ENCODE measurements around the gene DCUN1D3. TPM values are rescaled to one million over a fixed set of nuclear protein-coding genes. Genes with fewer than 3 reads are reported as not detected.

The DCUN1D3 gene
- total RNA-seq, 2 donors from 2014 or later: 7.5 to 14.5 TPM

DNA sequence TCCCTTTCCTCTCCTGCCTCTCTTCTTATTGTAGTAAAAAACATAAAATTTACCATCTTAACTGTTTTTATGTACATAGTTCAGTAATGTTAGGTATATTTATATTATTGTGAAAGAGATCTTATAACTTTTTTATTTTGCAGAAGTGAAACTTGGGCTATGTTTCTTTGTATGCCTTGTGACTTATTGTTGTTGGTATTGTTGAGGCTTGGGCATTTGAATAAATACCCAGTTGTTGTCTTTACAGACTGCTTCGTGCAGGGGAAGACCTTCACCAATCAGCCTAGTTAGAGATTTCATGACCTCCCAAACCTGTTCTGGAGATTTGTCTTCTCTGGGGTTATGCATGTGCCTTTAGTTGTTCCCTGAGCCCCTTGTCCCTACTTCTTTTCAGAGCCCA lies 61.9 kb downstream of the DCUN1D3 start:
- no peaks in the 10 kb centered on the region for H3K36me3 ChIP-seq (replicated peaks in 1 of 2; ENCODE audit: insufficient read depth in 1 of 2, low read depth in 2 of 2)
- 67% methylated on average over 1 of the region's 1 CpG for WGBS, 2 donors
- no peaks in the 10 kb centered on the region for H3K27me3 ChIP-seq
- no peaks in the 10 kb centered on the region for H3K9me3 ChIP-seq
- ATAC-seq: no peak
- no peaks in the 10 kb centered on the region for H3K4me1 ChIP-seq
- H3K27ac ChIP-seq: no peak overlapping the region
- no peak overlapping the region for H3K4me3 ChIP-seq
- TF ChIP-seq CTCF (IDR thresholded peaks at IDR 0.05): no peak
- no peak for TF ChIP-seq POLR2A (IDR thresholded peaks at IDR 0.05)
- intact Hi-C loops (cut with DNase I): no loop called here
- DNase-seq: no peak

DNA sequence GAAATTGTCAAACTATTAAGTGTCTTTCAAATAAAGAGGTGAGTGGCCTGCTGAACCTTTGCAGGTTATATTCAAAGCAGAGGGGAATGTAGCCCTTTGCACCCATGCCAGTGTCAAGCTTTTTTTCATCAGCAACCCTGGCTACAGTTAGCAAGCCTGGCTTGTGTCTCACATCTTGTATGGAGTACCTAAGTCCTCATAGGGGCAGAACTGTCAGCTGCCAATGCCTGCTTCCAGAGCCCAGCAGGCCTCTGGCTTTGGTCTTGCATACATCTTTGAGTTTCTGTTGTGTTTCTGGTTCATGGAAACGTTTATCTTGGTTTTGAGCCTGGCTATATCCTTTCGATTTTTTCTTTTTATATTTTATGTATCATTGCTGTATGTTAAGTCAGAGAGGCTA lies 67.1 kb downstream of the DCUN1D3 start:
- intact Hi-C loops (cut with DNase I): no loop called here
- 74% methylated on average over 2 of the region's 2 CpGs for WGBS, 2 donors
- Histone ChIP-seq H3K4me3 (no peak overlapping the region), H3K27me3 (no peaks in the 10 kb centered on the region), H3K9me3 (no peaks in the 10 kb centered on the region), H3K36me3 (replicated peaks in 1 of 2; ENCODE audit: insufficient read depth in 1 of 2, low read depth in 2 of 2) (no peaks in the 10 kb centered on the region), H3K27ac (no peak overlapping the region), H3K4me1 (no peaks in the 10 kb centered on the region)
- TF ChIP-seq POLR2A (IDR thresholded peaks at IDR 0.05): no peak
- no peak for TF ChIP-seq CTCF (IDR thresholded peaks at IDR 0.05)
- ATAC-seq (no peak), DNase-seq (no peak)

DNA sequence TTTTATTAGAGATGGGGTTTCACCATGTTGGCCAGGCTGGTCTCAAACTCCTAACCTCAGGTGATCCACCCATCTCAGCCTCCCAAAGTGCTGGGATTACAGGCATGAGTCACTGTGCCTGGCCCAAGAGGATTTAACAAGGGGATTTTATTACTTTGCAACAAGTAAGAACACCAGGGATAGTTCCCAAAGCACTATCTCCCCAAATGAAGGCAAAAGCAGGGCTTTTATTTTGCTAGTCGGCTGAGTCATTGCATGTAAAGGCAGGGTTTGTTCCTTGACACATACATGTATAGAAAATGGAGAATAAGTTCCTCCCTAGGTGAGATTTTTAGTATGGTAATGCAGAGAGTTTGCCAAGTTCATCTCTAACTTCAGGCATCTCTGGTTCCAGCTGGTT lies 69.8 kb downstream of the DCUN1D3 start:
- Histone ChIP-seq H3K36me3 (replicated peaks in 1 of 2; ENCODE audit: insufficient read depth in 1 of 2, low read depth in 2 of 2) (no peaks in the 10 kb centered on the region), H3K4me3 (no peak overlapping the region), H3K9me3 (no peaks in the 10 kb centered on the region), H3K4me1 (peaks cover 7% of the 10 kb centered on the region), H3K27ac (no peak overlapping the region), H3K27me3 (no peaks in the 10 kb centered on the region)
- TF ChIP-seq POLR2A (IDR thresholded peaks at IDR 0.05) (no peak), CTCF (IDR thresholded peaks at IDR 0.05) (no peak)
- ATAC-seq (no peak), DNase-seq (no peak)
- 80 to 87% methylated on average over 1 of the region's 1 CpG for whole genome bisulfite sequencing, 2 donors
- intact Hi-C loops (cut with DNase I): no loop called here

DNA sequence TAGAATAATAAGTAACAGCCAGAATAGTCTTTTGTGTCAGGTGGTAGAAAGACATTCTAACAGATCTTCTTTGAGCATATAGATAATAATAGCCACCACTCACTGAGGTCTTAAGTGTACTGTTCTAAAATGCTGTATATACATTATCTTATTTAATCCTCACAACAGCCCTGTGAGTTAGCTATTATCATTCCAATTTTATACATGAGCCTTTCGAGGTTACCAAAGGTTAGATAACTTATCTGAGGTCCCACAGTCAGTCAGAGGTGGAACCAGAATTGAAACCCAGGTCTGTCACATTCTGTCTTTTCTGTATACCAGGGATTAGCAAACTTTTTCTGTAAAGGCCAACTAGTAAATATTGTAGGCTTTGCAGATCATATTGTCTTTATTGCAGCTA lies 70.6 kb downstream of the DCUN1D3 start:
- Histone ChIP-seq H3K27me3 (no peaks in the 10 kb centered on the region), H3K4me1 (peaks cover 7% of the 10 kb centered on the region), H3K4me3 (no peak overlapping the region), H3K36me3 (replicated peaks in 1 of 2; ENCODE audit: insufficient read depth in 1 of 2, low read depth in 2 of 2) (no peaks in the 10 kb centered on the region), H3K27ac (no peak overlapping the region), H3K9me3 (no peaks in the 10 kb centered on the region)
- WGBS, 2 donors: 67% methylated on average over 1 of the region's 1 CpG
- intact Hi-C loops (cut with DNase I): no loop called here
- ATAC-seq (no peak), DNase-seq (no peak)
- no peak for TF ChIP-seq POLR2A (IDR thresholded peaks at IDR 0.05)
- no peak for TF ChIP-seq CTCF (IDR thresholded peaks at IDR 0.05)

DNA sequence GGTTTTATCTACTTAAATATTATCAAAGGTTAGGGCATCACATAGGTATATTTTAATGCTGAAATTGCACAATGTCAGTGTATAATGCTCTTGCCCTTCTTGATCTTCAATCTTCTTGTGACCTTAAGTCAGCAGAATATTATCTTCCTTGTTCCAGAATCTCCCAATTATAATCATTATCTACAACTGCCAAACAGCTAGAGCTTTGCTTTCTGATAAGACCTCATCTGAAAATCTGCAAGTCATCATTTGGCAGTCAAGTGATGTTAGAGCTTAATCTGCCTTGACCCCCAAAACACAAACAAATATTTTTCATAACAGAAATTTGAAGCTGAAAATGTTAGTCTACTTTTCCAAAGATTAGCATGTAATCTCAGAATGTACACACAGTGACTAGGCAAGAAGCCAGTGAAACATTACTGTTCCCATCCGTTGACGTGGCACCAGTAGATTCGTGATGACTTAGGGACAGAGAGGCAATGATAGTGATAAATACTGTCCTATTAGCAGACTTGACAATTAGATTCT lies 74.1 kb downstream of the DCUN1D3 start:
- Histone ChIP-seq H3K36me3 (replicated peaks in 1 of 2; ENCODE audit: insufficient read depth in 1 of 2, low read depth in 2 of 2) (peaks cover 0 to 2% of the 10 kb centered on the region in 2 donors), H3K9me3 (no peaks in the 10 kb centered on the region), H3K27ac (no peak overlapping the region), H3K4me3 (no peak overlapping the region), H3K27me3 (no peaks in the 10 kb centered on the region), H3K4me1 (peaks cover 7% of the 10 kb centered on the region)
- ATAC-seq: no peak
- intact Hi-C loops (cut with DNase I): no loop called here
- 19 to 26% methylated on average over 3 of the region's 3 CpGs for WGBS, 2 donors
- peak in 1 of 4 donors; percentile 11 for DNase-seq
- TF ChIP-seq CTCF (IDR thresholded peaks at IDR 0.05): no peak
- TF ChIP-seq POLR2A (IDR thresholded peaks at IDR 0.05): no peak

Measured in body of pancreas (tissue), 4 donors.